T-helper 22 cell (primary cell): Measurements from ENCODE around the gene CTRB1.
"Not testable (repeated sequence)": the region's sequence is repeated elsewhere in the genome, so short reads cannot be mapped to it uniquely, and the experiment has no call there.

Experiments used
- DNase-seq: peaks from one replicate; pipeline ENCODE4 v3.0.0-alpha.2; 2020; ENCODE audit warnings: low read depth

Gene CTRB1

DNA sequence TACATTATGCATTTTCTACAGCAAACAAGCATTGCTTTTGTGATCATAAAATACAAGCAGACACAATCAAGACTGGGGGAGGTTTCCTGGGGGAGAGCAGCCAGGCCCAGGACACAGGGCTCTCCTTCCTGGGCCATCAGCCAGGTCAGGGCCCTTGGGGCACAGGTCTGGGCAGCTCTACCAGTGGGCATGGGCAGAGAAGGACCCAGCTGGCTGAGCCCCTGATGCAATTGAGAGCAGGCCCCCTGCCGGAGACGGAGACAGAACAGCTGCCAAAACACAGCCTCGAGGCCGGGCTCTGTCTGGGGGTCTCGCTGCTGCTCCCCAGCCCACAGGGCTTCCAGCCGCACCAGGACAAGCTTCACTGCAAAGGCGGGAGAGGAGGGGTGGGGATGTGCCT lies 21.8 kb downstream of the CTRB1 start:
- not testable (repeated sequence) for DNase-seq

DNA sequence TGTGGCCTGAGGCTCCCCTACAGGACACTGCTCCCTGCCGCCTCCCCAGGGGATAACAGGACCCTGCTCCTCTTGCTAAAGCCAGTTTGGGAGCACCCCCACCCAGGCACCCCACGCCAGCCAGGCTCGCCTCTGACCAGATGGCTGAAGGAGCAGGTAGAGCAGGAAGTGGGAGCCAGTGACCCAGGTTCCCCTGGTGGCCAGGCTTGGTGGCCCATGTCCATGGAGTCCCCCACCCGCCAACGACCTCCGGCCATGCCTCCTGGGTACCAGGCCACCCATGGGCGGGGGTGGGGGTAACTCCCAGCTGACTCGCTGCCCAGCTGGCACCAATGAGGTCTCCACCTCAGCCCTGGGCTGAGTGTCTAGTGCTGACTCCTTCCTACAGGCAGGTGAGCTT lies 22.6 kb downstream of the CTRB1 start:
- DNase-seq, result no peak

DNA sequence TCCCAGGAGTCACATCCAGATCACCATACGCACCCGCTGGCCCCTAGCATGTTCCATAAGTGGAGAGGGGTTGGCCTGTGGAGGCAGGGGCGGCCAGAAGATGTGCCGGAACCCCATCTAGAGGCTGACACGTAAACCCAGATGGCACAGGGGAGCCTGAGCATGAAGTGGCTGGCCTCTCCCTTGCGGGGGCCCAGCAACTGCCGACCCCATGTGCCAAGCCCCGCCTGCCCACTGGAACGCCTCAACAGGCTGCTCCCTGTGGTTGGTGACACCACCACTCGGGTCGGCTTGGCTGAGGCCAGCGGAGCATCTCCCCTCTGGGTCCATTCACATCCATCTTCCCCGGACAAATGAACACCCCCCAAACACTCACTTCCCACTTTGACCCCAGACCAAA lies 23.2 kb downstream of the CTRB1 start:
- no peak for DNase-seq

DNA sequence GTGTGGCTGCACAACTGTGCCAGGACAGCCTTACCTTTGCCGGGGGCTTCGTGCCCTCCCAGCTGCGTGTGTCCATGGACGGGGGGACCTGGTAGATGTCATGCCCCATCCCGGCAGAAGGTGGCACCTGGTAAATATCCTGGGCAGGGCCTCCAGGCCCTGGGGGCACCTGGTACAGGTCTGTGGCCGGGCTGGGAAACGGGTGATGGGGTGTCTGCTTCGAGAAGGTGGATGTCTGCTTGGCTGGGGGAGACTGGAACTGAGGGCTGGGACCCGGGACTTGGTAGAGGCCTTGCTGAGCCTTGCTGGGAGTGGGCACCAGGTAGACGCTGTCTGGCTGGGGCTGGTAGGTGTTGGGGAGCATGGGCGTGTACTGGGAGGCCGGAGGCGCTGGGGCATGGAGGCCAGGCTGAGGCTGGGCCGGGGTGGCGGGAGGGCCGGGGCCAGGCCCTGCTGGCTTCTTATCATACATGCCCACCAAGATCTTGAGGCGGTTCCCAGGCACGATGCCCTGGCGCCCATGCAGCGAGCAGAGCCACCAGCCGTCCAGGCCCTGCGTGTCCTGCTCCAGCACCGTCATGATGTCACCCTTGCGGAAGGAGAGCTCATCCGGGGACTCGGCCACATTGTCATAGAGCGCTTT lies 23.8 kb downstream of the CTRB1 start:
- not testable (repeated sequence) for DNase-seq

GRCh38 chr16:75243667-75244224 lies 25.0 kb downstream of the CTRB1 start:
- DNase-seq, result no peak

DNA sequence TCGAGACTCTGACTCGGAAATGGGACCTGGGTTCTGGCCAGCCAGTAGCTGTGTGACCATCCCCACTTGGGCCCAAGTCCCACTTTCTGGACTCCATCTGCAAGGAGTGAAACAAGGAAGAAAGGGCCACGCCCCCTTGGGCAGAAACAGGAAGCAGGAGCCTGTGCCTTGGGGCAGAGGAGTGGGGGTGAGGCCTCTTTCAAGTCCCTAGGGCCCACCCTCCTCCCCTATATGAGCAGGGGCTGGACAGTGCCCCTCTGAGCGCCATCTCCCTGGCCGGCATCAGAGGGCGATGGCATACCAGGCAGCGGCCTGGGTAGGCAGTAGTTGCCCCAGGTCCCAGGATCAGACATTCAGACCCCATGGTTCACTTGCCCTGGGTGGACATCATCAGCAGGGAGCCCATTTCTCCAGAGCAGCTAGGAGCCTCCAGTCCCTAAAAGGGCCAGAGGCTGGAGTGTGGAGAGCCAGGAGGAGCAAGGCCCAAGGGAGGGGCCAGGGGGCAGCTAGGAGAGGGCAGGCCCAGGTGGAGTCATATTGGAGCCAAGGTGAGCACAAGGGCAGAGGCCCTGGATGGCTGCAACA lies 25.5 kb downstream of the CTRB1 start:
- DNase-seq, result no peak

DNA sequence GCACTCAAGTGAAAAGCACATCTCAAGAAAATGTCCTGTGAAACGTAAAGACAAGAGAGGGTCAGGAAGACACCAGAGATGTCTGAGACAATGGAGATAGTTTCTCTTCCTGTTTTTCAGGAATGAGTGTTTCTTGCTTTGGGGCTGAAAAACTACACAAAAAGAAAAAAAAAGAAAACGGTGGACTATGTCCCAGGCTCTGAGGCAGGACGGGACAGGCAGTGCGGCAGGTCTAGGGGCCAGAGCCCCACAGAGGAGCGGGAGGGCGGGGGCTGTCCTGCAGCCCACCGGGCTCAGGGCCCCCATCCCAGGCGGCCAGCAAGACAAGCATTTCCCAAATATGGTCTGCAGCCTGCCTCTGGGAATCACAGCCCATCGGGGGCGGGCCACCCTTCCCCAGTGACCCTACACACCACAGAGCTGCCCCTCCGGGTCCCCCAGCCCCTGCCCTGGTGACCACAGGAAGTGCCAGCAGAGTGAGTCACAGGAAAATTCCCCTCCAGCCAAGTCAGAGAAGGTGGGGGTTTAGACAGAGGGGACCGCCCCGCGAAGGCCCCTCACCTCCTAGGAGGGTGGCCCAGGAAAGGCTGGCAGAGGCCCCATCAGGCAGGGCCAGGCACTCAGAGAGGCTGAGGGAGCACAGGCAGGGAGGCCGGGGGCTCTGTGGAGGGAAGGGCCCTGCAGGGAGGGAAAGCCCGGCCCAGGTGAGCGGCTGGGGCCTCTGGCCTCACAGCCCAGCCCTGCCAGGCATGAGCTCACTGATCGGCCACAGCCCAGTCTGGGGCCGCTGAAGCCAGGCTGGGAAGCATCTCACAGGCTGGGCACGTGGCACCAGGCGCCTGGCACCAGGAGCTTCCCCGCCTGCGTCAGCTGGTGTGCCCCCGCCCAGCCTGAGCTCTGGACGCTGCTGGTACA lies 26.3 kb downstream of the CTRB1 start:
- DNase-seq, result no peak

GRCh38 chr16:75246504-75247205 lies 27.9 kb downstream of the CTRB1 start:
- no peak for DNase-seq

- DNase-seq, result no peak
These were observed 28.5 kb downstream of the CTRB1 start for GRCh38 chr16:75247249-75247648.

GRCh38 chr16:75248142-75248535 lies 29.4 kb downstream of the CTRB1 start:
- no peak for DNase-seq

DNA sequence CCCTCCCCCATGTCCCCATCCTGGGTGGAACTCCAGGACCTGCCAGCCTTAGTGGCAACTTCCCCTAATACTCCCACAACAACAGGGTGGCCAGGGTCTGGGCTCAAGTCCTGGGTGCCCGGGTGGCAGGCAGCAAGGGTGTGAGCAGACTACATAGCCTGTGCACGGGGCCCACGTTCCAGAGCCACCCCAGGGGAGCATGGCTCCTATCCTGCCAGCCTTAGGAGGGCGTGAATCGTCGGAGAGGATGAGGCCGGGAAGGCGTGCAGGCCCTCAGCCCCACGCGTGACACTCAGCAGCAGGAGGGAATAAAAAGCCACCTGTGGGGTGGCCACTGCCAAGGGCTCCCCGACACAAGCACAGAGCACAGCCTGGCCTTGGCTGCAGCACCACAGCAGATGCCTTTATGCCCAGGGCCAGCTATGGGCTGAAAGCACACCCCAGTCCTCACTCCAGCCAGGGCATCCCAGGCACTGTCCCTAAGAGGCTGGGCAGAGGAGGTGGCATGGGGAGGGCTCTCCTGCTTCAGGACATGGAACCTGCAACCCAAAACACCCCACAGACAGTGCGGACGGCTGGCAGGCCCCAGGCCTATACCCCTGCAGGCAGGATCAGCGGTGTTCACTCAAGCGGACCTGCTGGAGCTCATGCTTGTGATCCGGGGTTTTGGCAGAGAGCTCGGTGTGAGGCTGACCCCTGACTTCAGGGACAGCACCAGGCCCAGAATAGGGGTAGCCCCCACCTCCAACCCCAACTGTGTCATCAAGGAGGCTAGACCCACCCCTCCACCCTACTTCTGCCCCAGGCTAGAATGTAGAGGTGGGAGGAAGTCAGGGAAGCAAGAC lies 30.0 kb downstream of the CTRB1 start:
- no peak for DNase-seq

- no peak for DNase-seq
These were observed 30.7 kb downstream of the CTRB1 start for GRCh38 chr16:75249441-75249840.

DNA sequence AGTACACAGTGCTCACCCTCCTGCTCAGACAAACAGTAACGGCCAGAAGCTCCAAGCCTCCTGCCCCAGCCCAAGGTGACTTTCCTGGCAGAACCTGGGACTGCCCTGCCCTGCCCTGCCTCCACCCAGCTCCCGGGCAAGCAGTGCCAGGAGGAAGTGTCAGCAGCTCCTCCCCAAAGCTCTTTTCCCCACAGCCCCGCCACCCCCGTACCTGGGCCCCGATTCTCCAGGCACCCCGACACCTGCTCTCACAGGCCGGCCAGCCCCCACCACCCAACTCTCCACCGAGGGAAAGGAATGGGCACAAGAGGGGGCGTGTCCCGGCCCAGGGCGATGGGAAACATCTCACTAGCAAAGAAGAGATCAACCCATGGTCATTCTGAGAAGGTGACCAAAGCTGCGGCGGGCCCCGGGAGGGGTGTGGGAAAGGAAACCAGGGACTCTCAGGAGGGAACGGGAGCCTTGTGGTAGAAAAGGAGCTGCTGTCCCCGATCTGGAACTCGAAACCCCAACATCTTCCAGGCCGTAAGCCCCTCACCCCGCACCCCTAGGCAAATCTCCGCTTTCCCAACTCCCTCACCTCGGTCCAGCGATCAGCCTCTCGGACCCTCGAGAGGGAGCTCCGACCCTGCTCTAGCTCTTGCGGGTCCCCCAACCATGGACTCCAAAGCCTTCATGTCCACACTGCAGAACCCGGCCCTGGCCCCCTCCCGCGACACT lies 31.5 kb downstream of the CTRB1 start:
- no peak for DNase-seq

- no peak for DNase-seq
These were observed 32.1 kb downstream of the CTRB1 start for GRCh38 chr16:75250809-75251279.

GRCh38 chr16:75251280-75252048 lies 32.7 kb downstream of the CTRB1 start, which contains the start of gene BCAR1:
Gene BCAR1 (minus strand): TSS chr16:75251624. CDS start chr16:75251482, 142 bp downstream.
- no peak for DNase-seq

GRCh38 chr16:75252049-75252864 lies 33.5 kb downstream of the CTRB1 start:
- DNase-seq, result no peak

DNA sequence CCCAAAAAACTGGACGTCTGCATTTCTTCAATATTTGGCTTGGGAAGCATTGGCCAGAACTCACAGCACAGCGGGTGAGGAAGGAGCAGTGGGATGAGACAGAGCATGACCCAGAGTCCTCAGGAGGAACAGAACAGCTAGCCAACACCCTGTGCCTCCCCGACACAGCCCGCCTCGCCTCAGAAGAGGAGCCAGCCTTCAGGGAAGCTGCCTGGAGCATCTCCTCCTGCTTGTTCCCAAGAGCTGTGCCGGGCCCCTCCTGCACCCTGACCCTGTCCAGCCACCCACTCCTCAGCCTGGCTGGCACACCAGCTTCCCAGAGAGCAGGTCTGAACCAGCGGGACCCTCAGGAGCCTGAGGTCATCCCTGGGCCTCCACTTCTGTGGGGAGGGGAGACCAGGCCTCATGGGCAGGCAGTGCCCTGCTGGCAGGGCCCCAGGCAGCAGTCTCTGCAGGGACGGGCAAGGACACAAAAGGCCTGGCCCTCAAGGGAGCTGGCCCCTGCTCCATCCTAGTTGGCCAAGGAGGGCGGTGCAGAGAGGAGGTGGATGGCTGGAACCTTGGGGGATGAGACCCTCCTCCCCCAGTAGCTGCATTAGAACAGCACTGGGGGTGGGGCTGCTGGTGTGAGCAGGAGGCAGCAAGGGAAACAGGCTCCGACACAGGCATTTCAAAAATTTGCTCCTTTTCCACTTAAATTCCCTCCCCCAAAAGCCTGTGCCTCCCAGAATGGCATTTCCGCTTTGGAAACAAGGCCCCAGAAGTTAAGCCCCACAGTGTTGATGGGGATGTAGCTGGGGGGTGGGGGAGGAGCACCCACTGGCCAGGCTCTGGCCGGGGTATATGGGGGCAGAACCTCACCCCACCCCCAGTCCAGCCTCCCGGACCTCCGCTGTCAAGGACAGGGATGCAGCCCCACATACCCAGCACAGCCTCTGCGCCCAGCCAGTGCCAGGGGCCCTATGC lies 34.4 kb downstream of the CTRB1 start:
- no peak for DNase-seq
